H1 (cell line): ENCODE data around the gene CABP4. TPM values are rescaled to one million over a fixed set of nuclear protein-coding genes. Genes with fewer than 3 reads are reported as not detected.

ENCODE experiments used
- CHD7 ChIP-seq: fragments of 300-600 bp; sonication (generic); IDR thresholded peaks from 2 replicates; pipeline ENCODE4 v1.7.1; 2012; ENCODE audit warnings: low read length, moderate library complexity, mild to moderate bottlenecking, inconsistent platforms; ENCODE audit not compliant: insufficient replicate concordance
- POU5F1 ChIP-seq: IDR thresholded peaks from 2 replicates; pipeline ENCODE4 v1.6.1; 2011; ENCODE audit warnings: low read depth, mild to moderate bottlenecking, low read length, moderate library complexity
- RBBP5 ChIP-seq: IDR thresholded peaks from 2 replicates; pipeline ENCODE4 v1.7.1; 2012; ENCODE audit warnings: low read depth, mild to moderate bottlenecking, inconsistent platforms, low read length, moderate library complexity, borderline replicate concordance
- TCF12 ChIP-seq: IDR thresholded peaks from 2 replicates; pipeline ENCODE4 v1.6.1; 2011; ENCODE audit warnings: low read depth, mild to moderate bottlenecking, low read length
- polyA plus RNA-seq, 7 experiments: library from polyadenylated mRNA; depleted of rRNA in 3 of 7; stranded (reverse) in 5 of 7; unstranded in 2 of 7; fragments of >200 nt in 5 of 7; fragments of 200-250 nt in 2 of 7; gene quantifications; 1 replicate in 5 of 7; 2 replicates in 1 of 7; 4 replicates in 1 of 7; pipeline versions ENCODE4 v1.2.1 to v1.2.3, GENCODE V29; 2011 to 2013; ENCODE audit warnings: missing spikeins in 2 of 7, mixed read lengths in 2 of 7
- total RNA-seq: library from RNA; stranded (reverse); fragmentation: NEBNext Ultra II Directional; extraction: Animal tissue kit (Norgen Biotek cat#: 25700); gene quantifications from 2 replicates; pipeline ENCODE4 v1.2.1, GENCODE V29; 2021

Gene CABP4
- total and polyA plus RNA-seq, 2 of the 8 experiments (the other 6 are each of a cell fraction or from before 2014, with no cell fraction given) = not detected

- no peak for TF ChIP-seq RBBP5
- no peak for TF ChIP-seq CHD7
- no peak for TF ChIP-seq TCF12
- TF ChIP-seq POU5F1 = no peak
Measured at GRCh38 chr11:67441731-67442351, 13.3 kb upstream of the CABP4 start (continued).
